ENCODE measurements around the gene CIAO2B. TPM values are rescaled to one million over a fixed set of nuclear protein-coding genes. Genes with fewer than 3 reads are reported as not detected.
A peak's percentile ranks its signal among the peaks of the same experiment; 100 is the strongest.

The CIAO2B gene
- total and polyA plus RNA-seq, 2 experiments from 2014 or later: 111 to 182 TPM

GRCh38 chr16:66954097-66954659 lies 20.0 kb upstream of the CIAO2B start:
- 5 to 6% methylated on average over 8 of the region's 8 CpGs for WGBS, 2 experiments (ENCODE audit: low coverage in 1 of 2, low lambda C conversion rate in 2 of 2, missing lambda C conversion rate in 2 of 2)
- peak; percentile 82 for DNase-seq
- Histone ChIP-seq H3F3A (ENCODE audit: insufficient read depth) (no peaks in the 10 kb centered on the region), H2AFZ (no peak overlapping the region; the same call in 1 of the 2 replicates), H3K9me3 (ENCODE audit: low read depth) (no peaks in the 10 kb centered on the region), H3K4me2 (ENCODE audit: unreplicated experiment) (no peak overlapping the region), H3K36me3 (ENCODE audit: low read depth) (no peaks in the 10 kb centered on the region), H3K79me2 (ENCODE audit: insufficient read depth) (no peaks in the 10 kb centered on the region), H3K4me3 (no peak overlapping the region), H3K9me2 (ENCODE audit: insufficient read depth) (no peaks in the 10 kb centered on the region), H3K4me1 (ENCODE audit: insufficient read depth) (no peaks in the 10 kb centered on the region), H4K20me1 (ENCODE audit: insufficient read depth) (no peaks in the 10 kb centered on the region), H3K9ac (no peak overlapping the region), H3K27ac (no peak overlapping the region), H3K27me3 (replicated peaks; ENCODE audit: insufficient read depth) (no peaks in the 10 kb centered on the region; the same call in 1 of the 2 replicates)
- in situ Hi-C loops (cut with MboI): loop anchor here (25.0 kb wide), 1 partner anchor 208 kb away; the partner anchor contains the start of genes B3GNT9, FBXL8, HSF4 and NOL3
- TF ChIP-seq EZH2 (IDR thresholded peaks at IDR 0.05; ENCODE audit: insufficient read depth, poor library complexity, severe bottlenecking) (no peak), EZH2phosphoT487 (IDR thresholded peaks at IDR 0.05; ENCODE audit: insufficient read depth, low read depth) (no peak)

- Histone ChIP-seq H3K9ac (no peak overlapping the region), H3K27me3 (replicated peaks; ENCODE audit: insufficient read depth) (no peaks in the 10 kb centered on the region; the same call in none of the 2 replicates), H3K9me2 (ENCODE audit: insufficient read depth) (no peaks in the 10 kb centered on the region), H3K4me1 (ENCODE audit: insufficient read depth) (no peaks in the 10 kb centered on the region), H3F3A (ENCODE audit: insufficient read depth) (no peaks in the 10 kb centered on the region), H3K4me3 (no peak overlapping the region), H3K4me2 (ENCODE audit: unreplicated experiment) (no peak overlapping the region), H4K20me1 (ENCODE audit: insufficient read depth) (no peaks in the 10 kb centered on the region), H3K9me3 (ENCODE audit: low read depth) (no peaks in the 10 kb centered on the region), H3K27ac (no peak overlapping the region), H3K79me2 (ENCODE audit: insufficient read depth) (no peaks in the 10 kb centered on the region), H2AFZ (no peak overlapping the region; the same call in 1 of the 2 replicates), H3K36me3 (ENCODE audit: low read depth) (no peaks in the 10 kb centered on the region)
- DNase-seq: no peak
- TF ChIP-seq EZH2phosphoT487 (IDR thresholded peaks at IDR 0.05; ENCODE audit: insufficient read depth, low read depth) (no peak), EZH2 (IDR thresholded peaks at IDR 0.05; ENCODE audit: insufficient read depth, poor library complexity, severe bottlenecking) (no peak)
- WGBS, 2 experiments (ENCODE audit: low coverage in 1 of 2, low lambda C conversion rate in 2 of 2, missing lambda C conversion rate in 2 of 2): 68 to 77% methylated on average over 10 of the region's 10 CpGs
- in situ Hi-C loops (cut with MboI): loop anchor here (25.0 kb wide), 1 partner anchor 209 kb away; the partner anchor contains the start of genes B3GNT9, FBXL8, HSF4 and NOL3
Observed at GRCh38 chr16:66953462-66954096, 19.4 kb upstream of the CIAO2B start.

- in situ Hi-C loops (cut with MboI): loop anchor here (25.0 kb wide), 1 partner anchor 210 kb away; the partner anchor contains the start of genes B3GNT9, FBXL8, HSF4 and NOL3
- Histone ChIP-seq H3K27ac (no peak overlapping the region), H3K36me3 (ENCODE audit: low read depth) (no peaks in the 10 kb centered on the region), H3K9me3 (ENCODE audit: low read depth) (no peaks in the 10 kb centered on the region), H2AFZ (no peak overlapping the region), H3K79me2 (ENCODE audit: insufficient read depth) (no peaks in the 10 kb centered on the region), H4K20me1 (ENCODE audit: insufficient read depth) (no peaks in the 10 kb centered on the region), H3K4me1 (ENCODE audit: insufficient read depth) (peaks cover 1% of the 10 kb centered on the region; the same call in 1 of the 2 replicates), H3K4me3 (no peak overlapping the region), H3K9ac (no peak overlapping the region), H3F3A (ENCODE audit: insufficient read depth) (no peaks in the 10 kb centered on the region), H3K27me3 (replicated peaks; ENCODE audit: insufficient read depth) (no peaks in the 10 kb centered on the region; the same call in none of the 2 replicates), H3K9me2 (ENCODE audit: insufficient read depth) (no peaks in the 10 kb centered on the region), H3K4me2 (ENCODE audit: unreplicated experiment) (no peak overlapping the region)
- TF ChIP-seq EZH2 (IDR thresholded peaks at IDR 0.05; ENCODE audit: insufficient read depth, poor library complexity, severe bottlenecking): no peak
- TF ChIP-seq EZH2phosphoT487 (IDR thresholded peaks at IDR 0.05; ENCODE audit: insufficient read depth, low read depth): no peak
- 74 to 77% methylated on average over 7 of the region's 7 CpGs for WGBS, 2 experiments (ENCODE audit: low coverage in 1 of 2, low lambda C conversion rate in 2 of 2, missing lambda C conversion rate in 2 of 2)
- no peak for DNase-seq
Observed at GRCh38 chr16:66952430-66953110, 18.4 kb upstream of the CIAO2B start.
